ENCODE results near the gene ASTN2. TPM values are rescaled to one million over a fixed set of nuclear protein-coding genes. Genes with fewer than 3 reads are reported as not detected.

Gene ASTN2
- total and polyA plus RNA-seq, 4 donors, result 0.57 to 2.9 (median 1.4) TPM

- no peaks in the 10 kb centered on the region for H3K9me3 ChIP-seq (ENCODE audit: control insufficient read depth in 4 of 4, low read length in 3 of 4)
- H3K27ac ChIP-seq (ENCODE audit: low read depth in 1 of 2, low read length in 2 of 2), result no peak overlapping the region
- 37% methylated on average over 4 of the region's 4 CpGs for WGBS
- H3K4me3 ChIP-seq (ENCODE audit: low read depth in 1 of 3, low read length in 3 of 3), result no peak overlapping the region
- TF ChIP-seq YY1 (IDR thresholded peaks at IDR 0.05) (no peak), RXRA (IDR thresholded peaks at IDR 0.05) (peak in 1 of 2 donors; percentile 22), JUND (IDR thresholded peaks at IDR 0.05) (no peak), TAF1 (conservative IDR thresholded peaks at IDR 0.05) (no peak), ATF3 (IDR thresholded peaks at IDR 0.05) (no peak), HNF4A (conservative IDR thresholded peaks at IDR 0.05) (peak in 1 of 2 donors; percentile 34), EGR1 (IDR thresholded peaks at IDR 0.05; ENCODE audit: low read depth in 2 of 2) (no peak), RAD21 (IDR thresholded peaks at IDR 0.05) (no peak), ZBTB33 (IDR thresholded peaks at IDR 0.05) (no peak), FOXA1 (IDR thresholded peaks at IDR 0.05) (no peak), NR2F2 (IDR thresholded peaks at IDR 0.05) (no peak), HNF4G (IDR thresholded peaks at IDR 0.05) (no peak), MAX (IDR thresholded peaks at IDR 0.05) (no peak)
- H3K36me3 ChIP-seq (ENCODE audit: control insufficient read depth in 4 of 4, insufficient read depth in 3 of 4, low read depth in 1 of 4, low read length in 3 of 4), result no peaks in the 10 kb centered on the region
- H3K27me3 ChIP-seq (ENCODE audit: control insufficient read depth in 4 of 4, insufficient read depth in 4 of 4, low read length in 3 of 4), result no peaks in the 10 kb centered on the region
- H3K4me1 ChIP-seq (ENCODE audit: control insufficient read depth in 4 of 4, insufficient read depth in 4 of 4, low read length in 3 of 4), result no peaks in the 10 kb centered on the region
- no peak overlapping the region for H3K9ac ChIP-seq (ENCODE audit: low read depth in 1 of 2, low read length in 2 of 2)
- DNase-seq (ENCODE audit: low spot score), result no peak
Observed at GRCh38 chr9:116647515-116647809, 767.4 kb downstream of the ASTN2 start.

DNA sequence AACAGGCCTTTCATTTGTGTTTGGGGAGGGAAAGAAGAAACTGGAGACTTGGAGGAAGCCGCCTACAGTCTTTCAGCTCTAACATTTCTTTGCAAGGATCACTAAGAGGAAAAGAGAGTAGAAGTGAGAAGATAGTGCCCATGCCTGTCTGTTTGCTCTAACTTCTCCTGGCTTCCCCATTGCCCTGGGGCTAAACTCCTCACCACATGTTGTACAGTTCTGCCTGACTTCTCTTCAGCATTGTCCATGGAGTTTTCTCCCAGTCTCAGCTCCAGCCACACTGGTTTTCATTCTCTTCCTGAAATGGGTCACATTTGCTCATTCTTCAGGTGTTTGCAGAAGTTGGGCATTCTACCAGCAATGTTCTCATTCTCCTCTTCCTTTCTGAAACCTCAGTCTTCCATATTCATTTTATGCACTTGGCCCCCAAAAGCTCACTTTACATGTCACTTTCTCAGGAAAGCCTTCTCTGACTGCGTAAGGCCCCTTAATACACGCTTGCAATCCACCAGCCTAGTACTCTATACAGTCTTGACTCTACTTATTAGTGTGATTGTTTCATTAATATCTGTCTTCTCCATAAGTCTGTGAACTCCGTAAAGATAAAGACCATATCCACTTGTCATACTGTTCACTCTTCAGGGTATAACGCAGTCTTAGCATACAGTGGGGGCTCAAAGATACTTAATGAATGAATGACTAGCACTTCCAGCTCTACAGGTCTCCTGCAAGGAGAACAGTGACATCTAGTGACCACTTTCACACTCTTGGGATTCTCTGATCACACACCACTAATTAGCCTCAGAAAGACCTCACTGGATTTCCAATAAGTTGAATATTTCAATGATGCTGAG lies 768.0 kb downstream of the ASTN2 start:
- WGBS, result 87% methylated on average over 5 of the region's 5 CpGs
- Histone ChIP-seq H3K4me1 (ENCODE audit: control insufficient read depth in 4 of 4, insufficient read depth in 4 of 4, low read length in 3 of 4) (no peaks in the 10 kb centered on the region), H3K27ac (ENCODE audit: low read depth in 1 of 2, low read length in 2 of 2) (no peak overlapping the region), H3K36me3 (ENCODE audit: control insufficient read depth in 4 of 4, insufficient read depth in 3 of 4, low read depth in 1 of 4, low read length in 3 of 4) (no peaks in the 10 kb centered on the region), H3K27me3 (ENCODE audit: control insufficient read depth in 4 of 4, insufficient read depth in 4 of 4, low read length in 3 of 4) (no peaks in the 10 kb centered on the region), H3K9me3 (ENCODE audit: control insufficient read depth in 4 of 4, low read length in 3 of 4) (no peaks in the 10 kb centered on the region), H3K9ac (ENCODE audit: low read depth in 1 of 2, low read length in 2 of 2) (no peak overlapping the region), H3K4me3 (ENCODE audit: low read depth in 1 of 3, low read length in 3 of 3) (no peak overlapping the region)
- TF ChIP-seq SP1 (IDR thresholded peaks at IDR 0.05) (no peak), FOXA1 (IDR thresholded peaks at IDR 0.05) (peak; percentile 17), HNF4G (IDR thresholded peaks at IDR 0.05) (no peak), RAD21 (IDR thresholded peaks at IDR 0.05) (peak; percentile 83 to 85), MAX (IDR thresholded peaks at IDR 0.05) (no peak), CTCF (IDR thresholded peaks at IDR 0.05; ENCODE audit: low read depth, low read length, missing input control) (peak; percentile 56), REST (IDR thresholded peaks at IDR 0.05) (no peak), HNF4A (conservative IDR thresholded peaks at IDR 0.05) (no peak)
- DNase-seq (ENCODE audit: low spot score), result no peak

Data from liver (tissue), 9 donors.